ENCODE measurements around the gene ZNF775. TPM values are rescaled to one million over a fixed set of nuclear protein-coding genes. Genes with fewer than 3 reads are reported as not detected.

The ZNF775 gene
- total and polyA plus RNA-seq, 2 of the 13 experiments (the other 11 are each of a cell fraction or from before 2014, with no cell fraction given), result 3.1 to 3.2 TPM

DNA sequence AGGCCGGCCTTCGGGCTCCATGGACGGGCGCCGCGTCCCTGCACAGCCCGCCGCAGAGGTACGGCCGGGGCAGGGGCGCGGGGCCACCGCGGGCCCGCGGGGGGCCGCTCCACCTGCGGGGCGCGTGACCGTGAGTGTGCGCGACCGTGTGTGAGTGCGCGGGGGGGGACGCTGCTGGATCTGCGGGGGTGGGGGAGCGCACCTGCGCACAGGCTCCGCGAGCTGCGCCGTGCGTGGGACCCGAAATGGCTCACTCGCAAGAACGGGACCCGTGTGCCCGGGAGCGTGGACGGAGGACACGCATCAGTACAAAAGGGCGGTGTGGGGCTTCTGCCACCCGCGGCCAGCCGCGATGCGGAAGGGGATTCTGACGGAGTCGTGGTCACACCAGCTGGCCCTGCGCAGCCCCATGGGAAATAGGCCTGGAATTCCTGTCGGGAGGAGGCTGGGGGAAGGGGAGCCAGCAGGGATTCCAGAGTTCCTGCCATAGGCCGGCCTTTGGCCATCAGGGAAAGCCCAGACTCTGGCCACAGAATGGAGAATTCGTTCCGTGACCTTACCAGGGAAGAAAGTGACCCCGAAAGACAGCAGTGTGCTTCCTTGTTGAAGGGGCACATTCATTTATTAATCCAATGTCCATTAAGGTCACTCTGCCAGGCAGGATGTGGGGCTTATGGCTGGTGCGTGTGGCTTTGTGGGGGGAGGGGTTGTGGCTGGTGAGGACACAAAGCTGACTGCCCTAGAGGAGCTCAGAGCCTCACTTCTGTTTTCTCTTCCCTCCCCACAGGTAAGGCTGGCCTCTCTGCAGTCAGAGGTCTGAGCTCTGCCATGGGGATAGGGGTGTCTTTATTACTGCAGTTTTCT is 10.0 kb upstream of the ZNF775 start (continued):
- TF ChIP-seq, protein P1, sequence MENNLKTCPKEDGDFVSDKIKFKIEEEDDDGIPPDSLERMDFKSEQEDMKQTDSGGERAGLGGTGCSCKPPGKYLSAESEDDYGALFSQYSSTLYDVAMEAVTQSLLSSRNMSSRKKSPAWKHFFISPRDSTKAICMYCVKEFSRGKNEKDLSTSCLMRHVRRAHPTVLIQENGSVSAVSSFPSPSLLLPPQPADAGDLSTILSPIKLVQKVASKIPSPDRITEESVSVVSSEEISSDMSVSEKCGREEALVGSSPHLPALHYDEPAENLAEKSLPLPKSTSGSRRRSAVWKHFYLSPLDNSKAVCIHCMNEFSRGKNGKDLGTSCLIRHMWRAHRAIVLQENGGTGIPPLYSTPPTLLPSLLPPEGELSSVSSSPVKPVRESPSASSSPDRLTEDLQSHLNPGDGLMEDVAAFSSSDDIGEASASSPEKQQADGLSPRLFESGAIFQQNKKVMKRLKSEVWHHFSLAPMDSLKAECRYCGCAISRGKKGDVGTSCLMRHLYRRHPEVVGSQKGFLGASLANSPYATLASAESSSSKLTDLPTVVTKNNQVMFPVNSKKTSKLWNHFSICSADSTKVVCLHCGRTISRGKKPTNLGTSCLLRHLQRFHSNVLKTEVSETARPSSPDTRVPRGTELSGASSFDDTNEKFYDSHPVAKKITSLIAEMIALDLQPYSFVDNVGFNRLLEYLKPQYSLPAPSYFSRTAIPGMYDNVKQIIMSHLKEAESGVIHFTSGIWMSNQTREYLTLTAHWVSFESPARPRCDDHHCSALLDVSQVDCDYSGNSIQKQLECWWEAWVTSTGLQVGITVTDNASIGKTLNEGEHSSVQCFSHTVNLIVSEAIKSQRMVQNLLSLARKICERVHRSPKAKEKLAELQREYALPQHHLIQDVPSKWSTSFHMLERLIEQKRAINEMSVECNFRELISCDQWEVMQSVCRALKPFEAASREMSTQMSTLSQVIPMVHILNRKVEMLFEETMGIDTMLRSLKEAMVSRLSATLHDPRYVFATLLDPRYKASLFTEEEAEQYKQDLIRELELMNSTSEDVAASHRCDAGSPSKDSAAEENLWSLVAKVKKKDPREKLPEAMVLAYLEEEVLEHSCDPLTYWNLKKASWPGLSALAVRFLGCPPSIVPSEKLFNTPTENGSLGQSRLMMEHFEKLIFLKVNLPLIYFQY (CRISPR knock-in tag; IDR thresholded peaks at IDR 0.05; ENCODE audit: borderline replicate concordance), result 0 out of 2 replicates have a peak, but pooled peaks have one; percentile 3
- TF ChIP-seq ZNF878 (CRISPR knock-in tag; IDR thresholded peaks at IDR 0.05) (0 out of 2 replicates have a peak, but pooled peaks have one; percentile 19), SOX5 (CRISPR knock-in tag; IDR thresholded peaks at IDR 0.05; ENCODE audit: borderline replicate concordance) (no peak), RNF2 (conservative IDR thresholded peaks at IDR 0.05; ENCODE audit: low read depth) (no peak; the same call in 1 of the 2 replicates), ZNF883 (CRISPR knock-in tag; IDR thresholded peaks at IDR 0.05; ENCODE audit: not compliant biosample characterization) (no peak), ZFX (CRISPR knock-in tag; IDR thresholded peaks at IDR 0.05; ENCODE audit: low read depth) (peak; percentile 51), ZZZ3 (CRISPR knock-in tag; IDR thresholded peaks at IDR 0.05; ENCODE audit: borderline replicate concordance) (no peak), JUND (CRISPR knock-in tag; IDR thresholded peaks at IDR 0.05) (peak; percentile 19; the same call in 1 of the 2 replicates), CC2D1A (CRISPR knock-in tag; IDR thresholded peaks at IDR 0.05) (no peak), KLF15 (CRISPR knock-in tag; IDR thresholded peaks at IDR 0.05; ENCODE audit: borderline replicate concordance) (peak; percentile 47; the same call in 1 of the 2 replicates), ZNF12 (CRISPR knock-in tag; IDR thresholded peaks at IDR 0.05) (no peak), ZNF75D (CRISPR knock-in tag; IDR thresholded peaks at IDR 0.05; ENCODE audit: borderline replicate concordance) (no peak), SALL1 (CRISPR knock-in tag; IDR thresholded peaks at IDR 0.05) (peak; percentile 22; the same call in 1 of the 2 replicates), ZNF761 (CRISPR knock-in tag; conservative IDR thresholded peaks at IDR 0.05) (no peak; the same call in 1 of the 2 replicates), ELF4 (CRISPR knock-in tag; IDR thresholded peaks at IDR 0.05; ENCODE audit: borderline replicate concordance) (no peak)
- TF ChIP-seq, protein P2, sequence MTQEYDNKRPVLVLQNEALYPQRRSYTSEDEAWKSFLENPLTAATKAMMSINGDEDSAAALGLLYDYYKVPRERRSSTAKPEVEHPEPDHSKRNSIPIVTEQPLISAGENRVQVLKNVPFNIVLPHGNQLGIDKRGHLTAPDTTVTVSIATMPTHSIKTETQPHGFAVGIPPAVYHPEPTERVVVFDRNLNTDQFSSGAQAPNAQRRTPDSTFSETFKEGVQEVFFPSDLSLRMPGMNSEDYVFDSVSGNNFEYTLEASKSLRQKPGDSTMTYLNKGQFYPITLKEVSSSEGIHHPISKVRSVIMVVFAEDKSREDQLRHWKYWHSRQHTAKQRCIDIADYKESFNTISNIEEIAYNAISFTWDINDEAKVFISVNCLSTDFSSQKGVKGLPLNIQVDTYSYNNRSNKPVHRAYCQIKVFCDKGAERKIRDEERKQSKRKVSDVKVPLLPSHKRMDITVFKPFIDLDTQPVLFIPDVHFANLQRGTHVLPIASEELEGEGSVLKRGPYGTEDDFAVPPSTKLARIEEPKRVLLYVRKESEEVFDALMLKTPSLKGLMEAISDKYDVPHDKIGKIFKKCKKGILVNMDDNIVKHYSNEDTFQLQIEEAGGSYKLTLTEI (CRISPR knock-in tag; conservative IDR thresholded peaks at IDR 0.05), result no peak
- TF ChIP-seq, protein P3, sequence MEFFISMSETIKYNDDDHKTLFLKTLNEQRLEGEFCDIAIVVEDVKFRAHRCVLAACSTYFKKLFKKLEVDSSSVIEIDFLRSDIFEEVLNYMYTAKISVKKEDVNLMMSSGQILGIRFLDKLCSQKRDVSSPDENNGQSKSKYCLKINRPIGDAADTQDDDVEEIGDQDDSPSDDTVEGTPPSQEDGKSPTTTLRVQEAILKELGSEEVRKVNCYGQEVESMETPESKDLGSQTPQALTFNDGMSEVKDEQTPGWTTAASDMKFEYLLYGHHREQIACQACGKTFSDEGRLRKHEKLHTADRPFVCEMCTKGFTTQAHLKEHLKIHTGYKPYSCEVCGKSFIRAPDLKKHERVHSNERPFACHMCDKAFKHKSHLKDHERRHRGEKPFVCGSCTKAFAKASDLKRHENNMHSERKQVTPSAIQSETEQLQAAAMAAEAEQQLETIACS (CRISPR knock-in tag; IDR thresholded peaks at IDR 0.05), result peak; percentile 55
- TF ChIP-seq, protein P4, sequence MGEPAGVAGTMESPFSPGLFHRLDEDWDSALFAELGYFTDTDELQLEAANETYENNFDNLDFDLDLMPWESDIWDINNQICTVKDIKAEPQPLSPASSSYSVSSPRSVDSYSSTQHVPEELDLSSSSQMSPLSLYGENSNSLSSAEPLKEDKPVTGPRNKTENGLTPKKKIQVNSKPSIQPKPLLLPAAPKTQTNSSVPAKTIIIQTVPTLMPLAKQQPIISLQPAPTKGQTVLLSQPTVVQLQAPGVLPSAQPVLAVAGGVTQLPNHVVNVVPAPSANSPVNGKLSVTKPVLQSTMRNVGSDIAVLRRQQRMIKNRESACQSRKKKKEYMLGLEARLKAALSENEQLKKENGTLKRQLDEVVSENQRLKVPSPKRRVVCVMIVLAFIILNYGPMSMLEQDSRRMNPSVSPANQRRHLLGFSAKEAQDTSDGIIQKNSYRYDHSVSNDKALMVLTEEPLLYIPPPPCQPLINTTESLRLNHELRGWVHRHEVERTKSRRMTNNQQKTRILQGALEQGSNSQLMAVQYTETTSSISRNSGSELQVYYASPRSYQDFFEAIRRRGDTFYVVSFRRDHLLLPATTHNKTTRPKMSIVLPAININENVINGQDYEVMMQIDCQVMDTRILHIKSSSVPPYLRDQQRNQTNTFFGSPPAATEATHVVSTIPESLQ (CRISPR knock-in tag; conservative IDR thresholded peaks at IDR 0.05), result no peak
